CD14-positive monocyte (primary cell): Measurements from ENCODE around the gene FLYWCH2. TPM values are rescaled to one million over a fixed set of nuclear protein-coding genes. Genes with fewer than 3 reads are reported as not detected.
A peak's percentile ranks its signal among the peaks of the same experiment; 100 is the strongest.

Experiments used
- DNase-seq, 3 donors: peaks; one replicate each; pipeline ENCODE4 v3.0.0-alpha.2; 2011 to 2022
- H2AFZ ChIP-seq: 2 replicates; pipeline ENCODE4 v1.6.0; 2012; ENCODE audit warnings: mild to moderate bottlenecking, low read depth, low read length, inconsistent platforms; ENCODE audit not compliant: insufficient read depth, poor library complexity, severe bottlenecking
- H3K27ac ChIP-seq, 2 donors: 1 replicate in 1 of 2; 2 replicates in 1 of 2; pipeline ENCODE4 v1.5.1; 2012 to 2013; ENCODE audit warnings: low read length in 2 of 2, control low read depth in 1 of 2, inconsistent platforms in 1 of 2, low read depth in 1 of 2, mild to moderate bottlenecking in 1 of 2
- H3K27me3 ChIP-seq, 2 donors: one replicate each; pipeline versions ENCODE4 v1.6.0 to v1.6.1; 2011 to 2013; ENCODE audit warnings: low read length in 2 of 2; ENCODE audit not compliant: control insufficient read depth in 2 of 2, insufficient read depth in 2 of 2
- H3K36me3 ChIP-seq, 2 donors: replicated peaks in 1 of 2; 1 replicate in 1 of 2; 2 replicates in 1 of 2; pipeline versions ENCODE4 v1.5.1 to v1.6.1; 2012 to 2013; ENCODE audit warnings: low read length in 2 of 2, control low read depth in 1 of 2, inconsistent platforms in 1 of 2, mild to moderate bottlenecking in 1 of 2; ENCODE audit not compliant: insufficient read depth in 2 of 2, control insufficient read depth in 1 of 2
- H3K4me1 ChIP-seq, 2 donors: 1 replicate in 1 of 2; 2 replicates in 1 of 2; pipeline versions ENCODE4 v1.5.1 to v1.6.1; 2012 to 2013; ENCODE audit warnings: low read length in 2 of 2, control low read depth in 1 of 2, inconsistent platforms in 1 of 2, mild to moderate bottlenecking in 1 of 2, moderate library complexity in 1 of 2; ENCODE audit not compliant: insufficient read depth in 2 of 2, control insufficient read depth in 1 of 2
- H3K4me2 ChIP-seq: replicated peaks from 2 replicates; pipeline ENCODE3; 2012; ENCODE audit warnings: low read length, moderate library complexity, mild to moderate bottlenecking; ENCODE audit not compliant: poor library complexity, severe bottlenecking; ENCODE audit errors: extremely low read depth
- H3K4me3 ChIP-seq, 3 experiments: fragments of 200-600 bp in 1 of 3; sonication (generic) in 1 of 3; replicated peaks in 1 of 3; 1 replicate in 2 of 3; 2 replicates in 1 of 3; pipeline ENCODE4 v1.5.1; 2011 to 2013; ENCODE audit warnings: low read length in 3 of 3, mild to moderate bottlenecking in 3 of 3, control low read depth in 2 of 3, low read depth in 2 of 3, inconsistent platforms in 1 of 3, moderate library complexity in 1 of 3
- H3K79me2 ChIP-seq: 2 replicates; pipeline ENCODE4 v1.6.0; 2012; ENCODE audit warnings: mild to moderate bottlenecking, control low read depth, inconsistent platforms, low read length, moderate library complexity; ENCODE audit not compliant: insufficient read depth
- H3K9ac ChIP-seq: 2 replicates; pipeline ENCODE4 v1.6.0; 2017; ENCODE audit warnings: low read length, mild to moderate bottlenecking; ENCODE audit not compliant: insufficient read depth, poor library complexity, severe bottlenecking
- H3K9me3 ChIP-seq, 2 donors: replicated peaks in 1 of 2; 1 replicate in 1 of 2; 2 replicates in 1 of 2; pipeline versions ENCODE4 v1.5.1 to v1.6.1; 2012 to 2013; ENCODE audit warnings: low read length in 2 of 2, control low read depth in 1 of 2; ENCODE audit not compliant: control insufficient read depth in 1 of 2, insufficient read depth in 1 of 2
- H4K20me1 ChIP-seq: 2 replicates; pipeline ENCODE4 v1.6.0; 2012; ENCODE audit warnings: mild to moderate bottlenecking, low read length, control low read depth, moderate library complexity; ENCODE audit not compliant: insufficient read depth
- H3K27ac Mint-ChIP-seq, 7 donors: one replicate each; pipeline ENCODE4 v1.8.0; 2020; ENCODE audit warnings: mild to moderate bottlenecking in 7 of 7, mixed read lengths in 7 of 7, moderate library complexity in 6 of 7, inconsistent platforms in 2 of 7
- H3K27me3 Mint-ChIP-seq, 3 donors: one replicate each; pipeline ENCODE4 v1.8.0; 2021 to 2022; ENCODE audit warnings: low read depth in 3 of 3, mild to moderate bottlenecking in 3 of 3, mixed read lengths in 3 of 3, moderate library complexity in 3 of 3, inconsistent platforms in 1 of 3
- H3K36me3 Mint-ChIP-seq, 2 donors: one replicate each; pipeline ENCODE4 v1.8.0; 2020; ENCODE audit warnings: mixed read lengths in 2 of 2, inconsistent platforms in 1 of 2, mild to moderate bottlenecking in 1 of 2
- H3K4me1 Mint-ChIP-seq: one replicate; pipeline ENCODE4 v1.8.0; 2020; ENCODE audit warnings: mild to moderate bottlenecking, mixed read lengths
- H3K4me3 Mint-ChIP-seq, 2 donors: one replicate each; pipeline ENCODE4 v1.8.0; 2020; ENCODE audit warnings: mild to moderate bottlenecking in 2 of 2, mixed read lengths in 2 of 2, moderate library complexity in 1 of 2
- H3K9me3 Mint-ChIP-seq, 7 donors: one replicate each; pipeline ENCODE4 v1.8.0; 2020 to 2022; ENCODE audit warnings: mixed read lengths in 7 of 7, mild to moderate bottlenecking in 6 of 7, moderate library complexity in 6 of 7, inconsistent platforms in 2 of 7
- CTCF ChIP-seq: fragments of 200-600 bp; IDR thresholded peaks from one replicate; pipeline ENCODE4 v1.8.0; 2022; ENCODE audit warnings: antibody characterized with exemption, mild to moderate bottlenecking
- WGBS: methylation state at CpG from one replicate; pipeline ENCODE4 v1.1.5; 2013; ENCODE audit warnings: missing lambda C conversion rate; ENCODE audit not compliant: insufficient coverage; 5-methylcytosine and 5-hydroxymethylcytosine counted together
- intact Hi-C, 2 donors: fragments of 100-400 bp; cut with micrococcal nuclease; formaldehyde crosslinking; loops; one replicate each; pipeline versions ENCODE4 v1.15.0 to v1.15.1; 2023
- polyA plus RNA-seq, 3 donors: library from polyadenylated mRNA; depleted of rRNA in 1 of 3; unstranded in 2 of 3; stranded (reverse) in 1 of 3; fragments of 300-500 nt in 2 of 3; fragments of >200 nt in 1 of 3; fragmentation: Illumina TruSeq in 2 of 3; gene quantifications; 1 replicate in 2 of 3; 2 replicates in 1 of 3; pipeline ENCODE4 v1.2.3, GENCODE V29; 2012 to 2021

FLYWCH2 gene
- polyA plus RNA-seq, 3 donors, result 10.9 to 14.8 (median 12.7) TPM

- H3K36me3 Mint-ChIP-seq, result no peaks in the 10 kb centered on the region
- Histone ChIP-seq H3K4me3 (peak overlapping the region in 2 of 3 experiments; percentile 21 to 51), H3K9ac (no peak overlapping the region), H3K27ac (no peak overlapping the region), H3K79me2 (no peaks in the 10 kb centered on the region), H3K4me1 (peaks cover 13% of the 10 kb centered on the region in 2 donors), H2AFZ (peak overlapping the region; percentile 72), H3K9me3 (no peaks in the 10 kb centered on the region), H3K4me2 (peak overlapping the region; percentile 65), H3K36me3 (no peaks in the 10 kb centered on the region), H3K27me3 (no peaks in the 10 kb centered on the region), H4K20me1 (no peaks in the 10 kb centered on the region)
- H3K4me3 Mint-ChIP-seq, result peak overlapping the region; percentile 62 to 67
- 63% methylated on average over 10 of the region's 18 CpGs for WGBS
- no peak for TF ChIP-seq CTCF
- intact Hi-C loops, result no loop called here
- DNase-seq, result no peak
- H3K9me3 Mint-ChIP-seq, result peaks cover 0 to 3% (median 1%) of the 10 kb centered on the region in 7 donors
- H3K27ac Mint-ChIP-seq, result peak overlapping the region in 1 of 7 donors; percentile 51
- H3K27me3 Mint-ChIP-seq, result peaks cover 5 to 14% (median 8%) of the 10 kb centered on the region in 3 donors
- peaks cover 14% of the 10 kb centered on the region for H3K4me1 Mint-ChIP-seq
Measured at GRCh38 chr16:2841606-2842339, 41.2 kb upstream of the FLYWCH2 start.

- H3K79me2 ChIP-seq, result no peaks in the 10 kb centered on the region
- intact Hi-C loops, result no loop called here
- no peaks in the 10 kb centered on the region for H3K27me3 ChIP-seq
- 24% methylated on average over 34 of the region's 40 CpGs for WGBS
- H3K9me3 ChIP-seq, result no peaks in the 10 kb centered on the region
- peak overlapping the region in 2 of 3 experiments; percentile 21 to 51 for H3K4me3 ChIP-seq
- peaks cover 14% of the 10 kb centered on the region for H3K4me1 Mint-ChIP-seq
- no peaks in the 10 kb centered on the region for H3K36me3 Mint-ChIP-seq
- TF ChIP-seq CTCF, result peak; percentile 77
- H3K4me2 ChIP-seq, result peak overlapping the region; percentile 65
- peaks cover 5 to 17% (median 8%) of the 10 kb centered on the region in 3 donors for H3K27me3 Mint-ChIP-seq
- H3K9ac ChIP-seq, result no peak overlapping the region
- H3K27ac ChIP-seq, result no peak overlapping the region
- H4K20me1 ChIP-seq, result no peaks in the 10 kb centered on the region
- peak overlapping the region; percentile 72 for H2AFZ ChIP-seq
- H3K36me3 ChIP-seq, result no peaks in the 10 kb centered on the region
- peak; percentile 41 to 75 (median 43) for DNase-seq
- H3K4me1 ChIP-seq, result peaks cover 13% of the 10 kb centered on the region in 2 donors
- peaks cover 0 to 3% (median 0%) of the 10 kb centered on the region in 7 donors for H3K9me3 Mint-ChIP-seq
- H3K4me3 Mint-ChIP-seq, result peak overlapping the region; percentile 62 to 67
- peak overlapping the region in 2 of 7 donors; percentile 25 to 37 for H3K27ac Mint-ChIP-seq
Measured at GRCh38 chr16:2842340-2843000, 40.5 kb upstream of the FLYWCH2 start.
